ENCODE measurements around the gene AMBN.

Gene AMBN

DNA sequence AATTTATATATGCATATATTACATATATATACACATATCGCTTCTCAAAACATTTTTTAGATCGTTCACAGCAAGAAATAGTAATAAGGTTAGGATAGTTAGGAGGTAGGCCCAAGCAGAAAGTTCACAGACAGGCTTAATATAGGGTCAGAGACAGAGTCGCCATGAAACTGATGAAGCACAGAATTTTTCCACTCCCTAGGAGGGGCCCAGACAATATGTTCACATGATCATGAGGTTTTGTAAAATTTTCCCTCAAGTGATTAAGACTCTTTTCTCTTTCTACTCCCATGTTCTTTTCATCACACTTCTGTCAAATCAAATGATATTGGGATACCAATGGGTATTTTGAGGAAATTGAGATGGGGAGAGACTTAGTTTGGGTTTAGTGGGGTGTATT is 31.3 kb downstream of the AMBN start:
- DNase-seq (ENCODE audit: low read depth) = no peak

DNA sequence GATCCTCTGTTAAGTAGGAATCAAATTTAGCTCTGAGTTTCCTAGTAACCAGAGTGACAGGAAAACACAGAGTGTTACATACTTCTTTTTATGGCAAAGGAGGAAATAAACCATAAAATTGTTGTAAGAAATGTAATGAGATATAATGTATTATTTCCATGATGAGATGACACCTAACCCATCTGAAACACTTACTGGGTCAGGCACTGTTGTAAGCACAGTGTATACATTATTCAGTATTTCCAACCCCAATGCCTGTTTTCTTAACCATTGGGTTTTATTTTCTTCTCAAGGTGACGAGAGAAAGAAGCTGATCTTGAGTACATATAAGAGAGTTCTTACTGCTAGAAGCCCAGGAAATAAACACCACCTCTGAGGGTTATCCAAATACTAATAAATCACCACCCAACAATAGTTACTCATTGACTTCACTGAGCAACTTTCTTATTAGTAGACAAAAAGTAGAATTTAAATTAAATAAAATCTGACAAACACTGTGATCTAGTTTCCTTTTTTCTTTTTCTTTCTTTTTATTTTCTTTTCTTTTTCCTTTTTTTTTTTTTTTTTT is 32.3 kb downstream of the AMBN start:
- TF ChIP-seq, protein P1, sequence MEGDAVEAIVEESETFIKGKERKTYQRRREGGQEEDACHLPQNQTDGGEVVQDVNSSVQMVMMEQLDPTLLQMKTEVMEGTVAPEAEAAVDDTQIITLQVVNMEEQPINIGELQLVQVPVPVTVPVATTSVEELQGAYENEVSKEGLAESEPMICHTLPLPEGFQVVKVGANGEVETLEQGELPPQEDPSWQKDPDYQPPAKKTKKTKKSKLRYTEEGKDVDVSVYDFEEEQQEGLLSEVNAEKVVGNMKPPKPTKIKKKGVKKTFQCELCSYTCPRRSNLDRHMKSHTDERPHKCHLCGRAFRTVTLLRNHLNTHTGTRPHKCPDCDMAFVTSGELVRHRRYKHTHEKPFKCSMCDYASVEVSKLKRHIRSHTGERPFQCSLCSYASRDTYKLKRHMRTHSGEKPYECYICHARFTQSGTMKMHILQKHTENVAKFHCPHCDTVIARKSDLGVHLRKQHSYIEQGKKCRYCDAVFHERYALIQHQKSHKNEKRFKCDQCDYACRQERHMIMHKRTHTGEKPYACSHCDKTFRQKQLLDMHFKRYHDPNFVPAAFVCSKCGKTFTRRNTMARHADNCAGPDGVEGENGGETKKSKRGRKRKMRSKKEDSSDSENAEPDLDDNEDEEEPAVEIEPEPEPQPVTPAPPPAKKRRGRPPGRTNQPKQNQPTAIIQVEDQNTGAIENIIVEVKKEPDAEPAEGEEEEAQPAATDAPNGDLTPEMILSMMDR (IDR thresholded peaks at IDR 0.05; ENCODE audit: low read depth, low read length, missing control alignments) = no peak
- no peak overlapping the region for H3K4me3 ChIP-seq (ENCODE audit: low read depth, low read length)
- no peak for DNase-seq (ENCODE audit: low read depth)

More for the DNA sequence above, 31.3 kb downstream of the AMBN start:
- H3K4me3 ChIP-seq (ENCODE audit: low read depth, low read length) = no peak overlapping the region
- TF ChIP-seq, protein P1 (IDR thresholded peaks at IDR 0.05; ENCODE audit: low read depth, low read length, missing control alignments) = no peak

GRCh38 chr4:70627620-70628019 is 35.6 kb downstream of the AMBN start:
- TF ChIP-seq, protein P1 (IDR thresholded peaks at IDR 0.05; ENCODE audit: low read depth, low read length, missing control alignments) = no peak

DNA sequence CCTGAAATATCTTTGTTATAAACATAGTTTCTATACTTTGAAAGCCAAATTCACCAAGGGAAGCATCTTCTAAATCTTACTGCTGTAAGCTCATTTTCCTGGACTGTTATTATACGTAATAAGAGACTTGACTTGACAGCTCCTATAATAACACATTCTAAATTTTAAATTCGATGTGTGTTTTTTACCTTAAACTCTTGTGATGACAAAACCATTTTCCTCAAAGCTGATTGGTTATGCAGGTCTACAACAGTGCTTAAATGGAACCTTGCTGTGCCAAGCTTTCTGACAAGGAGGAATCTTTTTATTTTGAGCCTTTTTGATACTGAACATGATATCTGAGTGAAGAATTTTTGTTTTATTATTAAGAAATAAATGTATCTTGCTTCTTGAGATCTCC is 36.4 kb downstream of the AMBN start, which contains the start of gene ENAM:
TSS of gene ENAM (plus strand) at position 301 of the 400 bp plus-strand sequence. CDS start 757 bp downstream, outside the sequence.
- no peak for DNase-seq (ENCODE audit: low read depth)
- no peak within 1 kb of the TSS for H3K4me3 ChIP-seq (ENCODE audit: low read depth, low read length)
- TF ChIP-seq, protein P1 (IDR thresholded peaks at IDR 0.05; ENCODE audit: low read depth, low read length, missing control alignments) = no peak

More at GRCh38 chr4:70627620-70628019, 35.6 kb downstream of the AMBN start:
- DNase-seq (ENCODE audit: low read depth) = no peak
- no peak overlapping the region for H3K4me3 ChIP-seq (ENCODE audit: low read depth, low read length)

DNA sequence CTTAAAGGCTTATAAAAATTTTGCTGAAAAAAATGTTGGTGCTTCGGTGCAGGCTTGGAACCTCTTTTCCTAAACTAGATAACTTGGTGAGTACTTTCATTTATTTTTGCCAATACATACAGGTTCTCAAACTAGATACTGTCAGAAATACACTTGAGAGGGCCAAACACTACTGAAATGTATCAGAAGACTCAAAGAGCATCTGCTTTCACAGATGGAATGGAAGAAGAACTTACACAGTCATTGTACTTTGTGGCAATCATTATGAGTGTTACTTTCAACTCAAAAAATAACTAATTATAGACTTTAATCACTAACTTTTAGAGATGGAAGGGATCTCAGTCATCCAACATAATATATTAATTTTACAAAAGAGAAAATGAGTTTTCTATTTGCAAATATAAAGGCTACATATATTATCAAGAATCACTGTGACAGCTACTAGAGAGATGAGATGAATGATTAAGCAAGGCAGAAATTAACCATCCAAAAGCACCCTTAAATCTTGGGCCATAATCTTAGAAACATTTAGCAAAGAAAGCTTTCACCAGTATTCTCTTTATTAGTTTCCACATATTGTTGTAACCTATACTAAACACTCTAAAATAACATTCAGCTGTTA is 37.5 kb downstream of the AMBN start:
- TF ChIP-seq, protein P1 (IDR thresholded peaks at IDR 0.05; ENCODE audit: low read depth, low read length, missing control alignments) = no peak
- no peak for DNase-seq (ENCODE audit: low read depth)
- no peak overlapping the region for H3K4me3 ChIP-seq (ENCODE audit: low read depth, low read length)

GRCh38 chr4:70630162-70630561 is 38.1 kb downstream of the AMBN start:
- TF ChIP-seq, protein P1 (IDR thresholded peaks at IDR 0.05; ENCODE audit: low read depth, low read length, missing control alignments) = no peak
- H3K4me3 ChIP-seq (ENCODE audit: low read depth, low read length) = no peak overlapping the region
- no peak for DNase-seq (ENCODE audit: low read depth)

DNA sequence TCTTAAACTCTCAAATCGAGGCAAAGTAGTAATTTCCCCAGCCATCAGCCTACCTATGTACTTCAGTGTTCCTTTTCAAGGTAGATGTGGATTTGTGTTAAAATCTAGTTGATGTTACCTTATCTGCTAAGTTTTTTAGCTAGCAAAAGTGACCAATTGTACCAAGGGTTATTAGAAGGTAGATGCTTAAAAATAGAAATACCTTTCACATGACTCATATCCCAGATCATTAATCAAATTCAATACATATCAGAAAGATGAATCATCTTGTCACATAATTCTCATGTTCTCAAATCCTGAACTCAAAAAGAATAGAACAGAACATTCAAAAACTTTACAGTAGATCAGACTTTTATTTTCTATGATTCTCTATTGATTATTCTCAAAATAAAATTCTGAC is 40.0 kb downstream of the AMBN start:
- H3K4me3 ChIP-seq (ENCODE audit: low read depth, low read length) = no peak overlapping the region
- TF ChIP-seq, protein P1 (IDR thresholded peaks at IDR 0.05; ENCODE audit: low read depth, low read length, missing control alignments) = no peak
- DNase-seq (ENCODE audit: low read depth) = no peak
